NCI-H345 treated with DMSO at 0.1 percent for 48 hours (cell line): ENCODE results near the gene CTSV.
"Not testable (repeated sequence)": the region's sequence is repeated elsewhere in the genome, so short reads cannot be mapped to it uniquely, and the experiment has no call there.

Experiments used
- DNase-seq: peaks from one replicate; lab custom pipeline; 2025; ENCODE audit not compliant: unreplicated experiment; lab: John Stamatoyannopoulos, UW

The CTSV gene

DNA sequence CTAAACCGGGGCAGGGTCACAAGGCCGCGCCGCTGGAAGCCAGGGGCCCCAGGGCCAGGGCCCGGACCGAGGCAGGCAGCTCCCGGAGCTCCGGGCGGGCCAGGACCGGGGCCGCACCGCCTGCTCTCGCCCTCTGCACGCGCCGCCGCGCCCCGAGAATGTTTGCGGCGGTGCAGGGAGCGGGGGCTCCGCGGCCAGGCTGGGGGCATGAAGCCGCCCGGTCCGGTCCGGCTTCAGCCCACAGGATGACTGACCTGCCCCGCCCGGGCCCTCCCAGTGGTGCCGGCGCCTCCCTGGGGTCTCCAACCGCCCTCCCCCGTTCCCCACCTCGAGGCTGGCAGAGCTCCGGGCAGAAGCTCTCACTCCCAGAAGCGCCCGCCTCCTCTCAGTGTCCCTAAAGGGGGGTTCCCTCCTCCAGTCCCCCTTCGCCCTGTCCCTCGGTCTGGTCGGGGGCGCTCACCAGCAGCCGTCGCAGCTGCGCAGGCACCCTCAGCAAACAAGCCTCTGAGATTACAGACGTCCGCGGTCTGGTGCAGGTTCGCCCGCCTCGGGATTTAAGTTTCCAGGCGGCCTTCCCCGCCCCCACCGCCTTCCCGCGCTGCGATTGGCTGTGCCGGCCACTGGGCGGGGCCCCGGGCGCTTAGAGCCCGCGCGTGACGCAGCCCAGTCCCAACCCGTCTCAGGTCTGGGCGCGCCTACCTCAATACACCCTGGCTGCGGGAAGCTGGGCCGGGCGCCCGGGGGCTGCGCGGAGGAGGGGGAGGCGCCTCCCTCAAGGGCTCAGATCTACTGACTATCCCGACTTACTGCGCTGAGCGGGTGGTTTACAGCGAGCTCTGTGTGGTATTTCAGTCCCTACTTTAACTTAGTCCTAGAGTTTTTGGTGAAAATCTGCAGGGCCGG, at the start of gene CTSV:
Gene CTSV, minus strand, starts transcription at position 532 of the 903 bp plus-strand sequence. CDS start 1,099 bp downstream, outside the sequence.
- DNase-seq: peak; percentile 86

DNA sequence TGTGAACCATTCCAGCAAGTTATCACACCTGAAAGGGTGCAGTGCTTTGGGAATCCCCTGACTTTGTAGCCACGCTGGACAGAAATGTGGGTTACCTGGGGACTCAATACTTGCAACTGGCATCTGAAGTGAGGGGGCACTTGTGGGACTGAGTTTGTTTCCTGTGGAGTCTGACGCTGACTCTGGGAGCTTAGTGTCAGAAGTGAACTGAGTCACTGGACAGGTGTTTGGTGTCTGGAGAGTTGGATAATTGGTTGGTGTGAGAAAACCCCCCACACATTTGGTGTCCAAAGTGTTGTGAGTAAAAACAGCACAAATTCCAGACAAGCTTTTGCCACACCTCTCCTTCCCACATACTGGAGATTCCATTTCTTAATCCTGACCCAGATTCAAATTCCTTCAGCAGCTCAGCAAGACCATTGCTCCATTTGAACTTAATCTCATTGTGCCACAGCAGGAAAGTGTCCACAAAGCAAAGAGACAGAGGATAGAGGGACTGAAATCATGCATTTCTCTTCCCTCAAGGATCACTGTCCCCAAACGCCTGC, 48.8 kb upstream of the CTSV start:
- DNase-seq: not testable (repeated sequence)

DNA sequence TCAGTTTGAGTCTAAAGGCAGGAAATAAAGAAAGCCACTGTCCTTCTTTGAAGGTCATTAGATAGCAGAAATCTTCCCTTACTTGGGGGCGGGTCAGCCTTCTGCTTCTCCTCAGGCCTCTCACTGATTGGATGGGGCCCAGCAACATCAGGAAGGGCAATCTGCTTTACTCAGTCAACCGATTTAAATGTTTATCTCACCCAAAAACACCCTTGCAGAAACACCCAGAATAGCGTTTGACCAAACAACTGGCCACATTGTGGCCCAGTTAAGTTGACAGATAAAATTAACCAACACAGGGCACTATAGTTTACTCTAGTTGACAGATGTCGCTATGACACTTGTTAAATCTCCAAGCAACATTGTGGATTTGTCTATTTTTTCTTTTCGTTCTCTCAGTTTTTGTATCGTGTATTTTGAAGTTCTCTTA, 45.6 kb upstream of the CTSV start:
- not testable (repeated sequence) for DNase-seq

DNA sequence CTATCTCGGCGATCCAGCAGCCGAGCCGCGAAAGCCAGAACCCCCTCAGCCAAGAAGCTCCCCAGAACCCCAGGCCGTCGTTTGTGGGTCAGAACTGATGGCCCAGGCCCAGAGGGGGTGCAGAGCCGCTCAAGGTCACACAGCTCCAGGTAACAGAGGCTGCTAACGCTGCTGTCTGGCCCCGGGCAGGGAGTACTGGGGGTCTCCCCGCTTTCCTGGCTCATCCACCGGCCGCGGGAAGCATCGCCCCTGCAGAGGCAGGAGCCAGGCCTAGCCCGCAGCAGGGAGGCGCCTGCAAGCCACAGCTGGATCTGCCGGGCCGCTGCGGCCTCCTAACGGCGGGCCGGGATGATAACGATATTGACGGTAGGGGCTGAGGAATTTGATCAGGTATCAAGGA, 39.4 kb upstream of the CTSV start:
- no peak for DNase-seq

DNA sequence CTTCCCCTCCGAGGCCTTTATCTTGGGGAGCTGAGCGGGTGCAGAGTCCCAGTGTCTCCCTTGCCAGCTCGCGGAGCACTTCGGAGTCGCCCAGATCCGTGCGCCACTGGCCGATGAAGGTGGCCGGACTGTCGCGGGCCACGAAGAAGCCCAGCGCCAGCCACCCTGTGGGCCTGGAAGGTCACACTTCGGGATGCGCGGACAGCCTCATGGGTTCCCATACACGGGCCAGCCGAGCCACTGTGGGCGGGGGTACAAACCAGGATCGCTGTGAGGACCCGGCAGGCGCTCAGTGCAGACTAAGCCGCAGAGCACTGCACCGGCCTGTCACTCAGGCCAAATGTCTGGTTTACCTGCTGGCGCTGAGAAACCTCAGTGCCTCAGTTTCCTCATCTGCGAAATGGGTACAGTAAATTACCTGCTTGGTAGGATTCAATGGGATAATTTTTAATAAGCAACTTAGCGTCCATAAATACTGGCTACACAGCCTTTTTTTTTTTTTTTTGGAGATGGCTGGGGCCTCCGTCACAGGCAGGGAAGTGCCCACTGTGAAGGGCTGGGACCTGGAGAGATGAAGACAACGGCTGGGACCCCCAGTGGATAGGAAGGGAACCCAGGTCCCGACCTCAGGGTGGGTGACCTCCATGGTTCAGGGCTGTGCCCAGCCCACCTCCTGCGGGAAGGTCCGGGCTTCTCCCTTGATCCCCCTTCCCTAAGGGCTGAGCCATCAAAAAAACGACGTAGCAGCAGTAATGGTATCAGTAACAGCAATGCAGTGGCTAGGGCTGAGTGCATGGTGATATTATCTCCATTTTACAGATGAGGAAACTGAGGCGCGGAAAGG, 38.7 kb upstream of the CTSV start:
- DNase-seq: no peak

DNA sequence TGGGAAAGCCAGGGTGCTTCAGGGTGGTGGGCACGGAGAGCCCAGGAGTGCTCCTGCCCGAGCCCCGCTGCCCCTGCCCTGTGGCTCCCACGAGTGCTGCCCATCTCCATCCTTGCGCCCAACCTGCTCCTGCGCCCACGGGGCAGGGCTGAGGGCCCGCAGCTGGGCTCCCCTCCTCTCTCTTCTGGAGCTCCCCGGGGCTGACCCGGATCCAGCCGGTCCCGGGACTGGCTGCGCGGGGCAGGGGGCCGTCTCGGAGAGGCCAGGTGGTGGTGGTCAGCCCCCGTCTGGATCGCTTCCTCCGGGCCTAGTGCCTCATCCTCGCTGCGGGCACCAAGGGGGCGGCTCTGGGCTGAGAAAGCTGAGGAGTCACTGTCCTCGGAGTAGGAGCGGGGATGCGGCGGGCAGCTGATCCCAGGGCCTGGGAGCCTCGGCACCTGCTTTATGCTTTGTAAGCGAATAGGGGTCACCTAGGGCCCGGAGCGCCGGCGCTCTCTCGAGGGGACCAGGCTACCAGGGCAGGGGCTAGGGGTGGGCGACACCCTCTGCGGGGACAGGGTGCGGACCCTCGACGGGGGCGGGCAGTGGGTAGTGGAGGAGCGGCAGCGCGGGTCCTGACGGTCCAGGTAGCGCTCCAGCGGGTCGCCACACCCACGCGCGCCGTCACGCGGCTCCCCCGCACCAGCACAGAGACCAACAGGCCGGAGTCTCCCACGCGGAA, 37.9 kb upstream of the CTSV start:
- not testable (repeated sequence) for DNase-seq

DNA sequence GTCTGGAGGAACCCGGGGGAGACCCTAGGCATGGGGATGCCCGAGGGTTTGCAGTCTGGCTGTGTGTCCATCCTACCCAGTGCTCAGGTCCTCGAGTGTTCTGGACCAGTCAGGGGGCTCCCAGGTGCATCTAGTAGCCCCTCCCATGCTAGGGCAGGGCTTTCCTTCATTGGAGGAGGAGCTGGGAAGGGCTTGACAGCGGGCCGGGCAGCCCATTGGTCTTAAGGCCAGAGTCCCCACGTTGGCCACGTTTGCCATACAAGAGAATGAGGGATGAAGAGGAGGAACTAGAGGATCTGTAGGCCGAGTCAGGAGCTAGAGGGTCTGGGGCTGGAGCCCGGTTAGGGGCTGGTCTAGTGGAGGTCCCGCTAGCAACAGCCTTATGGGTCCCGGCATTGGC, 37.3 kb upstream of the CTSV start:
- no peak for DNase-seq

DNA sequence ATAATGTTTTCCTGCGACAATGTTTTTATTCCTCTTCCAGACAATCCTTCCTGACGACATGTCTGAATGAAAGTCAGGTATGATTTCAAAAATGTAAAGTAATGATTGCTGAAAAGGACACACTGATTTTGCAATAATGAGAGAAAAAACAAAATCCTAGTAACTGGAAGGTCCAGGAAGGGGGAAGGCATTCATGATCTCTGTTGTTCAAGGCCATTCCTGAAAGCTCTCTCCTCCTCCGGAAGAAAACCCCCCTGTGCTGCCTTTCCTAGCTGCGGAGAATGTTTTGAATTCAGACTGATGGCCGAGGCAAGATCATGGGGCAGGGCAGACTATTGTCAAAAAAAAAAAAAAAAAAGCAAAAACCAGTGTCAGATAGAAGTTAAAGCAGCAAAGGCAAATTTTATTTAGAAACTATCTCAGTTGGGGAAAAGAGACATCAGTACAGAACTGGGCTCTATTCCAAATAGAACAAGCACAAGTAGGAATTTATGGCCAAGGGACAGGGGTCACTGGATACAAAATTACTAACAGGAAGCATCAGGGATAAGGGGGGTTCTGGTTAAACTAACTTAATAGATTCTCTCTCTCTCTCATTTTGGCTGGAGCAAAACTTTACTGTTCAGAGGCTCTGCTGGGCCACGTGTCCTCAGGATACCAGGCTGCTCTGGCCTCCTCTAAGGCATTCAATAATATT, 36.5 kb upstream of the CTSV start:
- DNase-seq: no peak

DNA sequence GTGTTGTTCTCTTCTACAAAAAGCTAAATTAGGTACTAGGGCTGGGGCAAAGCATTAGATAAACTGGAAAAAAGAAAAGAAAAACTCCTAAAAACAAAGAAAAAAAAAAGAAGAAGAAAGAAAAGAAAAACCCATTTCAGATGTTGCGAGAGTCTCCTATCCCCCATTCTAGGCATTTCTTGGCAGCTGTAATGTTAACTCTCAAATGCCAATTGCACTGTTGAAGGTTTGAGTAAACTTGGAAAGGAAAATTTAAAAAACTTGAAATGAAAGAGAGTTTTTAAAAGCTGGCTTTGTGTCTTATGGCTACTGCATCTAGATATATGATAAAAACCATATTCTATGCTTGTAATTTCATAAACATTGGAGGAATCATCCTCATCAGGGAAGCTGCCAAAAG, 34.6 kb upstream of the CTSV start:
- no peak for DNase-seq

DNA sequence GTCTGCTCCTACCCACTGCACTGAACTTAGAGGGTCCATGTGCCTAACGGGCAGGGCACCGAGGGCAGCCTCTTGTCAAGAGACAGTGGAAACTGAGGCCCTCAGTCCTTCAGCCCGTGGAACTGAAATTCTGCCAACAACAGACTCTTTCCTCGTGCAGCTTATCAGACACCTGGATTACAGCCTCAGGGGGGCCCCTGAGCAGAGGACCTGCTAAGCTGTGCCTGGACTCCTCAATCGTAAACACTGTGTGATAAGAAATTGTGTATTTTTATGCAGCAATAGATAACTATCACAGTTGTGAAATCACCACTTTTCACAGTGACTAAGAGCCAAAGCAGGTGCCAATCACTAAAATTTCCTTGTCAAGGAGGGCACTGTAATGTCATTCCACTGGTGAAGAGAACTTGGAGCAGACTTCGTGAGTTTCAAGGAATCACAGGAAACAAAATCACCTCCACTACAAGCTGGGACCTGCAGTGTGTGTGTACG, 33.4 kb upstream of the CTSV start:
- no peak for DNase-seq

DNA sequence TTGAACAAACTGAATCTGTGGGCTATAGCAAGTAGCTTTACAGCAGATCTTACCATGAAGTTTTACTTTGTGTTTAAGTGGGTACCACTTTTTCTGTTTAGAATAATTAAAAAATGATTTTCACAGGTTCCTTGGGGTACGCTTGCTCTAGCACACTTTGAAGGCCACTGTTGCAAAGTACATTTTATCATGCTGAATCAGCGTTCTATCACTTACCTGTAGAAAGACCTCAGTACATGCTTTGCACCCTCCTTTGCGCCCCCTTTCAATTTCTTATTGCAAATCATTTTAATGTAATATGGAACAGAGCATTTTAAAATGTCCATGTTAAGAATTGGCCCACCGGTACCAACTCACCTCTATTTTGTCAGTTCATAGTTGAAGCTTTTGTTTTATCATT, 31.4 kb upstream of the CTSV start:
- not testable (repeated sequence) for DNase-seq

DNA sequence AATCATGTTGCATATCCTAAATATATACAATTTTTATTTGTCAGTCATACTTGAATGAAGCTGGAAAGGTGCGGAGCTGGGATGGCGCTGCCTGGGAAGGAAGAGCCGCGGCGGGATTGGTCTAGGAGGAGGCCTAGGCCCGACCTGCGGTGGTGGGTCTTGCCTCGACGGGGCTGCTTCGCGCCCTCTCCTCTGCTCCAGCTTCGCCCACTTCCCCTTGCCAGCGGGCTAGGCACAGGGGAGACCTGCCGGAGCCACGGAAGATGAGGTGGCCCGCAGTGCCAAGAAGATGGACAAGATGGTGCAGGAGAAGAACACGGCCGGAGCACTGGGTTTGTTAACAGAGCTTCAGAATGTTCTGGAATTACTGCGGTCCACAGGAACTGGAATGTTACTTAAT, 28.5 kb upstream of the CTSV start:
- DNase-seq: no peak

DNA sequence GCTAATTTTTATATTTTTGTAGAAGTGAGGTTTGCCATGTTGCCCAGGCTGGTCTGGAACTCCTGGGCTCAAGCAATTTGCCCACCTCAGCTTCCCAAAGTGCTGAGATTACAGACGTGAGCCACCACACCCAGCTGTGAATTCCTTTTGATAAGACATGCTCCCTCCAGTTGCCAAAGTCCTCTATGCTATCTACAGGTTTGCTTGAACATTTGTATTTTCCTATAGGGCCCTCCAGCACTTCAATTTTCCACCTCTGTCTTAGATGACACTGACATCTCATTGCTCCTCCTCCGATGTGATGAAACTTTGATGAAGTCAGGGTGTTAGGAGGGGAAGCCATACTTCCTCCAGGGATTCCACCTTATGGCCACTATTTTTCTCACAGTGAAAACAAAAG, 25.2 kb upstream of the CTSV start:
- DNase-seq: no peak

DNA sequence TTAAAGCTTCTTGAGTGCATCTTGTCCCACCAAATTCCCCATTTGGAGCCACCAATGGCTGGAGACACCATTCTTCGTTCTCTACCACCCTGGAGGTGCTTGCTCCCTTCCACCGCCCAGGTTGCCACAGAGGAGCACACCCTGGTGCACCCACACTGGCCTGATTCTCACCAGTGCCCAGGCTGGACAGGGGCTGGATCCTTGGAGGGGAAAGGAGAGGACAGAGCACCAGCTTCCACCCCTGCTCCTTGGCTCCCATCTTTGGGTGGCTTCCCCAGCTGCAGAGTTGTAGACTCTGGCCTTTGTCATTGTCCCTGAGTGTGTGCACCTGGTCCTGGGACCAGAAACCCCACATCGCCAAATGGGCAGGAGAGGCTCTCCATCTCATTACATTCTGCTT, 21.9 kb upstream of the CTSV start:
- no peak for DNase-seq

DNA sequence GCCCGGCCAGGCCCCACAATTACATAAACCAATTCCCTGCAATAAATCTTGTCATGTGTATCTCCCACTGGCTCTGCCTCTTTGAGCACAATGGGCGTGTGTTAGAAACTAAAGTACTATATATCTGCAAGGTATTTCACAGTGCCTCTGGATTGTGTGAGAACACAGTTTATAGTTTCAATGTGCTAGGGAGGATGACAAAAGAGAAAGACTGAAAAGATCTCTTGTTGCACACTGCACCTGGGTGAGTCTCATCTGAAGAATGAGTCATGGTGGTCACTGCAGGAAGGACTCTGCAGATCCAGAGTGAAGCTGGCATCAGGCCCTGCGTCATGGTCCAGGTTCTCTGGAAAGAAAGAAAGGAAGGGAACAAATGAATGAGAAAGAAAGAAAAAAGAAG, 20.7 kb upstream of the CTSV start:
- no peak for DNase-seq

DNA sequence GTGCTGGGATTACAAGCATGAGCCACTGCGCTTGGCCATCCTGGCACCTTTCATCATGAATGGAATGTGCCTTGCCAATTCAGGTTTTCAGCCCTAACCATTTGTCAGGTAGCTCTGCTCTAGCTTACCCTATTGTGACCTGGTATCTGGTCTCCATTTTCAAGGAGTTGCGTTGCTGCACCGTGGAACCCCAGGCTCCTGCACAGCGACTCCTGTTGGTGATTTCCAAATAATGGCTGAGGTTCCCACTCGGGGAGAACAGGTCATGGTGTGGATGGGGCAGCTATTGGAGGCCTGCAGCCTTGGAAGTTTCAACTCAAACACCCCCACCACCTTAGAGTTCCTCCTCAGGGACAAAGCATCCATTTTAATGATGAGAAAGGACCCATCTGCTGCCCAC, 18.7 kb upstream of the CTSV start:
- DNase-seq: no peak

DNA sequence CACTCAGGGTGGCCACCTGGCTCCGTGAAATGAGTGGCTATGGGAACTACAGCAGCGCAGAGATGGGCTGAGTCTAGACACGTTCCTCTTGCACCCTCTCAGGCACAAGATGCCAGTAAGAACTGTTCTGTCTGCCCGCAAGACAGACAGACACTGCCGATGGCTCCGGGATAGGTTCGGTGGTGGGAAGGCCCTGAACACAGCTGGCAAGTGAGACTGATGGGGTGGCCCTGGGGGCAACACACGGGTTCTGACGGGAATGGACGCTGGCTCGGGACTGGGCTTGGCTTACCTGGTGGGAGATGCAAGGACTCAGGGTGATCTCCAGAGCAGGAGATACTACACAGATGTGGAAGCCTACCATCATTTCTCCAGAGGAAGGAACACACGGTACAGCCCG, 16.9 kb upstream of the CTSV start:
- not testable (repeated sequence) for DNase-seq

DNA sequence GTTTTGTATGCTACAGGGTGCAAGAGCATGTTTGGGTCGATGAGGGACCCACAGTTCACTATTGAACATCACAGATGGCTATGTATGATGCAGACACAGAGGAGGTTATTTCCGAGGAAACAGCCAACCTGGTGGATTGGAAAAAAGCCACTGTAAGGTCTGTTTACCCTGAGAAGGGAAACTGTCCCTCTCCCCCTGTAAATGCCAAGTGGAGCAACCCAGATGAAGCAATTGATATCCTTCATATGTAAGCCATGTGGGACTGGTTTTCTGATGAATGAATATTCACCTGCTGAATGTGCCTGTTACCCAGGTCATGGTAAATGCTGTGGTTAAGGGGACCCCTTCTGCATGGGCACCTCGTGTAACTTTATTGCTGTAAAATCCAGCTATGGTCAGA, 14.8 kb upstream of the CTSV start:
- no peak for DNase-seq

DNA sequence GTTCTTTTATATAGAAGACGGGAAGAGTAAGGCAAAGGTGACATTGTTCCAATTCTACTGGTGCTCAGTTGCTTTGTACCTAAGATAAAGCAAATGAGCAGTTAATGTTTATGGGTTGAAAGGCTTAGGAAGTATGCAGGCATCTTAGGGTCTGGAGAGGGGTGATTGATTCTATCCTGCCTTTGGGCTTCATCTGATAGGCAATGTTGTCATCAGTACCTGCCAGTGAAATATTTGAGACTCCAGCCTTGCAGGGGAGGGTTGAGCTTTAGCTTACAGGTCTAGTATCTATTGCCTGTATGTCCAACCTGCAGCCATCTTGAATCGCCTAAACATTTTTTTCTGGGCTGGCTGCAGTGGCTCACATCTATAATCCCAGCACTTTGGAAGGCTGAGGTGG, 13.8 kb upstream of the CTSV start:
- no peak for DNase-seq

DNA sequence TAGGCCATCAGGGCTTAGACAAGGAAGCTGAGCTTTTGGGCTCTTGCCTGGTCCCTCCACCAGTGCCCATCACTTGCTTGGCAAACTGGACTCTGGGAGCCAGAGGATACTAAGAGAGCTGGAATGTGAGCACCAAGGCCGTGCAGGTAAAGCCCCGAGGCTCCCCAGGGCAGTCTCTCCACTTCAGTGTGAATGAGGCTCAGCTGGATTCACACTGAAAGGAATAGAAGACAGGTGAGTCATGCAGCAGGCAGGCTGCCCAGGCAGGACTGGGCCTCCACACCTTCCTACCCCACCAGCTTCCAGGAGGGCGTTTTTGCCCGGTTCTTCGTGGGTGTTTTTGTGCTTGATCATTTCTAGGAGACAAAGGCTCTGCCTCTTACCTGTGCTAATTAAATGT, 7.3 kb upstream of the CTSV start:
- peak; percentile 58 for DNase-seq
